Psoas muscle (tissue), 8 donors: ENCODE measurements around the gene LRRIQ4. TPM values are rescaled to one million over a fixed set of nuclear protein-coding genes. Genes with fewer than 3 reads are reported as not detected.

ENCODE experiments used
- ATAC-seq, 4 donors: fragments of 200-7000 bp; cut with Tn5 transposase; one replicate each; pipeline ENCODE4 v1.9.1; 2020; ENCODE audit warnings: moderate library complexity in 3 of 4, mild to moderate bottlenecking in 2 of 4
- DNase-seq, 2 donors: peaks; one replicate each; pipeline ENCODE4 v3.0.0-alpha.2; 2020
- H3K27ac ChIP-seq: fragments of 200-600 bp; one replicate; pipeline ENCODE4 v1.8.0; 2022
- H3K27me3 ChIP-seq, 3 donors: fragments of 200-600 bp in 1 of 3; one replicate each; pipeline versions ENCODE4 v1.6.1 to v1.8.0; 2013 to 2022; ENCODE audit warnings: low read length in 2 of 3, mild to moderate bottlenecking in 2 of 3, moderate library complexity in 1 of 3; ENCODE audit not compliant: insufficient read depth in 3 of 3
- H3K36me3 ChIP-seq, 2 donors: fragments of 200-600 bp in 1 of 2; one replicate each; pipeline versions ENCODE4 v1.6.1 to v1.8.0; 2013 to 2022; ENCODE audit warnings: low read depth in 1 of 2, mild to moderate bottlenecking in 1 of 2, moderate library complexity in 1 of 2; ENCODE audit not compliant: insufficient read depth in 1 of 2
- H3K4me1 ChIP-seq: fragments of 200-600 bp; one replicate; pipeline ENCODE4 v1.8.0; 2022
- H3K4me3 ChIP-seq: fragments of 200-600 bp; one replicate; pipeline ENCODE4 v1.8.0; 2022; ENCODE audit warnings: mild to moderate bottlenecking
- H3K9me3 ChIP-seq: fragments of 200-600 bp; one replicate; pipeline ENCODE4 v1.8.0; 2022
- CTCF ChIP-seq: fragments of 200-600 bp; IDR thresholded peaks from one replicate; pipeline ENCODE4 v1.8.0; 2022; ENCODE audit warnings: antibody characterized with exemption
- WGBS, 3 donors: extraction: QIAGEN DNeasy Blood & Tissue Kit; methylation state at CpG; one replicate each; pipeline versions ENCODE4 v1.1.6 to v1.1.7; 2013; 5-methylcytosine and 5-hydroxymethylcytosine counted together
- intact Hi-C, 2 donors: fragments of 100-400 bp; cut with DNase I; formaldehyde crosslinking; loops; one replicate each; pipeline versions ENCODE4 v1.11.0 to v1.14.2; 2022
- polyA plus RNA-seq, 3 donors: library from polyadenylated mRNA; stranded (reverse); fragments of 200-250 nt; gene quantifications; one replicate each; pipeline ENCODE4 v1.2.3, GENCODE V29; 2013
- total RNA-seq, 4 donors: library from RNA; stranded (reverse); fragmentation: NEBNext Ultra II Directional in 2 of 4; extraction: Animal tissue kit (Norgen Biotek cat#: 25700) in 2 of 4; gene quantifications; one replicate each; pipeline versions ENCODE4 v1.2.1 to v1.2.4, GENCODE V29; 2021 to 2023
- donor health status: healthy with polysubstance abuse.
- donor health status: DM: no; HTN: no; CAD: no; lungs with moderate emphysema.
- donor health status: Bipolar disorder and iron deficiency.
- donor health status: healthy.
- donor health status: DM: yes; HTN: yes; CAD: no.
- donor health status: DM: no; HTN: no; CAD: no.
- donor health status: DM: no; HTN: no; CAD: no.
- donor health status: DM: yes; HTN: yes; CAD: no.

Gene LRRIQ4
- total and polyA plus RNA-seq, 7 donors, result 0.01 TPM; not detected in 6

- DNase-seq (no peak), ATAC-seq (no peak)
- H3K4me1 ChIP-seq, result no peaks in the 10 kb centered on the region
- no peak for TF ChIP-seq CTCF
- WGBS, 3 donors, result 52 to 57% (median 54%) methylated on average over 4 of the region's 4 CpGs
- H3K36me3 ChIP-seq, result no peaks in the 10 kb centered on the region
- intact Hi-C loops, result no loop called here
- peaks cover 0 to 8% (median 0%) of the 10 kb centered on the region in 3 donors for H3K27me3 ChIP-seq
- H3K4me3 ChIP-seq, result no peak overlapping the region
- H3K9me3 ChIP-seq, result no peaks in the 10 kb centered on the region
- H3K27ac ChIP-seq, result no peak overlapping the region
Observed at GRCh38 chr3:169847896-169848295, 35.2 kb downstream of the LRRIQ4 start.

GRCh38 chr3:169848741-169849140 is 36.1 kb downstream of the LRRIQ4 start:
- Histone ChIP-seq H3K9me3 (no peaks in the 10 kb centered on the region), H3K4me3 (no peak overlapping the region), H3K27ac (no peak overlapping the region), H3K27me3 (peaks cover 0 to 8% (median 0%) of the 10 kb centered on the region in 3 donors), H3K36me3 (no peaks in the 10 kb centered on the region), H3K4me1 (no peaks in the 10 kb centered on the region)
- intact Hi-C loops, result no loop called here
- 96 to 100% (median 97%) methylated on average over 3 of the region's 3 CpGs for WGBS, 3 donors
- no peak for TF ChIP-seq CTCF
- DNase-seq (no peak), ATAC-seq (no peak)

- ATAC-seq, result no peak
- Histone ChIP-seq H3K4me3 (no peak overlapping the region), H3K9me3 (no peaks in the 10 kb centered on the region), H3K4me1 (no peaks in the 10 kb centered on the region), H3K27me3 (peaks cover 0 to 8% (median 0%) of the 10 kb centered on the region in 3 donors), H3K36me3 (no peaks in the 10 kb centered on the region), H3K27ac (no peak overlapping the region)
- DNase-seq, result no peak
- TF ChIP-seq CTCF, result no peak
- intact Hi-C loops, result no loop called here
Observed at GRCh38 chr3:169850618-169851017, 37.9 kb downstream of the LRRIQ4 start.

- no peak for TF ChIP-seq CTCF
- Histone ChIP-seq H3K27me3 (peaks cover 1 to 8% (median 2%) of the 10 kb centered on the region in 3 donors), H3K4me3 (no peak overlapping the region), H3K9me3 (no peaks in the 10 kb centered on the region), H3K36me3 (no peaks in the 10 kb centered on the region), H3K4me1 (no peaks in the 10 kb centered on the region), H3K27ac (no peak overlapping the region)
- intact Hi-C loops, result no loop called here
- no peak for DNase-seq
- WGBS, 3 donors, result 91 to 95% (median 94%) methylated on average over 3 of the region's 3 CpGs
- no peak for ATAC-seq
Observed at GRCh38 chr3:169855514-169855913, 42.8 kb downstream of the LRRIQ4 start.

GRCh38 chr3:169857811-169858210 is 45.1 kb downstream of the LRRIQ4 start:
- intact Hi-C loops, result no loop called here
- no peak for TF ChIP-seq CTCF
- Histone ChIP-seq H3K36me3 (no peaks in the 10 kb centered on the region), H3K4me1 (no peaks in the 10 kb centered on the region), H3K4me3 (no peak overlapping the region), H3K27me3 (peaks cover 0 to 2% (median 1%) of the 10 kb centered on the region in 3 donors), H3K9me3 (no peaks in the 10 kb centered on the region), H3K27ac (no peak overlapping the region)
- no peak for DNase-seq
- no peak for ATAC-seq
- 56 to 67% (median 58%) methylated on average over 2 of the region's 2 CpGs for WGBS, 3 donors
